ENCODE results near the gene NCEH1. TPM values are rescaled to one million over a fixed set of nuclear protein-coding genes. Genes with fewer than 3 reads are reported as not detected.

Gene NCEH1
- total RNA-seq, 2 donors from 2014 or later: 7.1 to 22.7 TPM

DNA sequence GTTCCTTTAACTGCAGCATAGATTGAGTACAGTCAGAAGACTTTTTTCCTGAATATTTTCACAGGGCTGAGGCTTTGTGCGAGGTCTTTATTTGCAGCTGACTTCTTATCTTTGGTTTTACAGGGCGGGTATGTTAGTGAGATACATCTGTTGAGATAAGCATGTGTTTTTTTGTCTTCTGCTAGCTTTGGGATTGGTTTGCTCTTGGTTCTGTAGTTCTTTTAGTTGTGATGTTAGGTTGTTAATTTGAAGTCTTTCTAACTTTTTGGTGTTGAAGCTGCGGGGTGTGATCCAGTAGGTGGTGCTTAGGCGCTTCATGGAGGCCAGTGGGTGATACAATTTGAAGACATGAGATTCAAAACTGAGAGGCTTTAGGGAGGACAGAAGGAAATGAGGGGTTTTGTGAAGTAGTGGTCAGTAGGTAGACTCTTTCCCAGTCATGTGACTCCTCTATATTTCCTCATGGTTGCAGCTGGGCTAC is 119.7 kb downstream of the NCEH1 start:
- Histone ChIP-seq H3K36me3 (no peaks in the 10 kb centered on the region), H3K4me3 (no peak overlapping the region), H3K27ac (no peak overlapping the region), H3K27me3 (replicated peaks; ENCODE audit: insufficient read depth) (no peaks in the 10 kb centered on the region), H3K4me1 (ENCODE audit: control insufficient read depth in 1 of 2, low read depth in 2 of 2) (peaks cover 15 to 24% of the 10 kb centered on the region in 2 donors), H3K9me3 (no peaks in the 10 kb centered on the region)
- TF ChIP-seq, protein P1, sequence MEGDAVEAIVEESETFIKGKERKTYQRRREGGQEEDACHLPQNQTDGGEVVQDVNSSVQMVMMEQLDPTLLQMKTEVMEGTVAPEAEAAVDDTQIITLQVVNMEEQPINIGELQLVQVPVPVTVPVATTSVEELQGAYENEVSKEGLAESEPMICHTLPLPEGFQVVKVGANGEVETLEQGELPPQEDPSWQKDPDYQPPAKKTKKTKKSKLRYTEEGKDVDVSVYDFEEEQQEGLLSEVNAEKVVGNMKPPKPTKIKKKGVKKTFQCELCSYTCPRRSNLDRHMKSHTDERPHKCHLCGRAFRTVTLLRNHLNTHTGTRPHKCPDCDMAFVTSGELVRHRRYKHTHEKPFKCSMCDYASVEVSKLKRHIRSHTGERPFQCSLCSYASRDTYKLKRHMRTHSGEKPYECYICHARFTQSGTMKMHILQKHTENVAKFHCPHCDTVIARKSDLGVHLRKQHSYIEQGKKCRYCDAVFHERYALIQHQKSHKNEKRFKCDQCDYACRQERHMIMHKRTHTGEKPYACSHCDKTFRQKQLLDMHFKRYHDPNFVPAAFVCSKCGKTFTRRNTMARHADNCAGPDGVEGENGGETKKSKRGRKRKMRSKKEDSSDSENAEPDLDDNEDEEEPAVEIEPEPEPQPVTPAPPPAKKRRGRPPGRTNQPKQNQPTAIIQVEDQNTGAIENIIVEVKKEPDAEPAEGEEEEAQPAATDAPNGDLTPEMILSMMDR (IDR thresholded peaks at IDR 0.05): no peak
- no peak for DNase-seq (ENCODE audit: low spot score)
- ATAC-seq (ENCODE audit: insufficient number of reproducible peaks, low FRiP score, low read depth): no peak

DNA sequence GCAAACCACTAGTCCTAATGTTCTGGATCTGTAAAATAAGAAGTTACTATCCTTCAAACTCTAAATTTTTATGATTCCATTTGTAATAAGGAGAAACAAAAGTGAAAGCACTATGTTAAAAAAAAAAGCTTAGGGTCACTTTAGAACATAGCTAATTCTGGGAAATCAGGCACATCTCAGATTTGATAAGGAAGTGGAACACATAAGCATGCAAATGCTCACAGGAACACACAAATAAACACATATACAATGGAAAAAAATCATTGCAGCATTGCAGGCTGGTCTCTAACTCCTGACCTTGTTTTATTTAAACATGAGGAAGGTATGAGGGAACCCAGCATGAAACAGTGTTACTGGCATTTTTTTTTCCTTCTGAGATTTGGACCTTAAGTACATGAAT is 124.4 kb downstream of the NCEH1 start:
- H3K27me3 ChIP-seq (replicated peaks; ENCODE audit: insufficient read depth): no peaks in the 10 kb centered on the region
- peak overlapping the region; percentile 38 for H3K4me3 ChIP-seq
- peak overlapping the region; percentile 10 to 47 for H3K27ac ChIP-seq
- ATAC-seq (ENCODE audit: insufficient number of reproducible peaks, low FRiP score, low read depth) (peak; percentile 58), DNase-seq (ENCODE audit: low spot score) (no peak)
- peaks cover 5 to 13% of the 10 kb centered on the region in 2 donors for H3K4me1 ChIP-seq (ENCODE audit: control insufficient read depth in 1 of 2, low read depth in 2 of 2)
- no peaks in the 10 kb centered on the region for H3K9me3 ChIP-seq
- TF ChIP-seq, protein P1 (IDR thresholded peaks at IDR 0.05): no peak
- H3K36me3 ChIP-seq: no peaks in the 10 kb centered on the region

DNA sequence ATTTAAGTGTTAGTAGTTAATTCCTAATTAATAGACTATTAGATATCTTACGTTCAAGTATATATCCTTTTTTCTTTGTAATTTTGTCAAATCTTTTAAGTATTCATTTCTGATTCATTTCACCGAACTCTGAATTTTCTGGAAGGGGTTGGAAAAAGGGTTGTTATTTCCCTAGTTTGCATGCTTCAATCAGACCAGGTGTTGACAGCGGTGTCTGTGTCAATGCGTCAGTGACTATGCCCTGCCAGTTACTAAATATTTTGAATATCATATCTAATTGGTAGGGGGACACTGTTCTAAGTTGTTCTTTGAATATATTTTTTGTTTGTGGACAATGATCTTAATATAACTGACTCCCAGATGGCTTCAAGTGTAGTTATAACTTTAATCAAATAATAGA is 124.9 kb downstream of the NCEH1 start:
- Histone ChIP-seq H3K27me3 (replicated peaks; ENCODE audit: insufficient read depth) (no peaks in the 10 kb centered on the region), H3K27ac (no peak overlapping the region), H3K4me3 (no peak overlapping the region), H3K36me3 (no peaks in the 10 kb centered on the region), H3K9me3 (no peaks in the 10 kb centered on the region), H3K4me1 (ENCODE audit: control insufficient read depth in 1 of 2, low read depth in 2 of 2) (peaks cover 5 to 13% of the 10 kb centered on the region in 2 donors)
- DNase-seq (ENCODE audit: low spot score) (no peak), ATAC-seq (ENCODE audit: insufficient number of reproducible peaks, low FRiP score, low read depth) (no peak)
- TF ChIP-seq, protein P1 (IDR thresholded peaks at IDR 0.05): no peak

DNA sequence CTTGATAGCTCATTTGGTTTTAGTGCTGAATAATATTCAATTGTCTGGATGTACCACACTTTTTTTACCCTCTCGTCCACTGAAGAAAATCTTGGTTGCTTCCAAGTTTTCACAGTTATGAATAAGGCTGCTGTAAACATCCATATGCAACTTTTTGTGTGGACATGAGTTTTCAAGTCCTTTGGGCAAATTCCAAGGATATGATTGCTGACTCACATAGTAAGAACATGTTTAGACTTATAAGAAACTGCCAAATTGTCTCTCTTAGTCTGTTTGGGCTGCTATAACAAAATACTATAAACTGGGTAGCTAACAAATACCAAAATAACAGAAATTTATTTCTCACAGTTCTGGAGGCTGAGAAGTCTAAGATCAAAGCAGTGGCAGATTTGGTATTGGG is 128.2 kb downstream of the NCEH1 start:
- Histone ChIP-seq H3K36me3 (no peaks in the 10 kb centered on the region), H3K9me3 (no peaks in the 10 kb centered on the region), H3K27me3 (replicated peaks; ENCODE audit: insufficient read depth) (no peaks in the 10 kb centered on the region), H3K4me3 (no peak overlapping the region), H3K4me1 (ENCODE audit: control insufficient read depth in 1 of 2, low read depth in 2 of 2) (peaks cover 5 to 13% of the 10 kb centered on the region in 2 donors), H3K27ac (no peak overlapping the region)
- TF ChIP-seq, protein P1 (IDR thresholded peaks at IDR 0.05): no peak
- ATAC-seq (ENCODE audit: insufficient number of reproducible peaks, low FRiP score, low read depth): no peak
- no peak for DNase-seq (ENCODE audit: low spot score)

DNA sequence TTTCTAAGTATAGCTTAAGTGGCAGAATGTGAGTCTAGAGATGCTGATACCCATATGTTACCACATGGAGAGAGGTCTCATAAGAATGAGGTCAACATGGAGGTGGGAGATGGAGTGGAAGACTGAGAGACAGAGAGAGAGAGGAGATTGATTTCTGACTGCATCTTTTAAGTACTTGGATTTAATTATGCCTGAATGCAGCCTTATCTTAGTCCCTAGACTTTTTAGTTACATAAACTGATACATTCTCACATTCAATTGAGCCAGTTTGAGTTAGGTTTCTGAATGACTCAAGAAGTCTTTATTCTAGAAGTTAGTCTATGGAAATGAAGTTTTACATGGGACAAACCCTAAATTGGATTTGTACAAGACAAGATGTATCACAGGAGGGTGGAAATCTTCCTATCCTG is 129.1 kb downstream of the NCEH1 start:
- Histone ChIP-seq H3K36me3 (no peaks in the 10 kb centered on the region), H3K27me3 (replicated peaks; ENCODE audit: insufficient read depth) (no peaks in the 10 kb centered on the region), H3K9me3 (no peaks in the 10 kb centered on the region), H3K4me3 (no peak overlapping the region), H3K27ac (no peak overlapping the region), H3K4me1 (ENCODE audit: control insufficient read depth in 1 of 2, low read depth in 2 of 2) (peaks cover 2 to 11% of the 10 kb centered on the region in 2 donors)
- DNase-seq (ENCODE audit: low spot score): no peak
- TF ChIP-seq, protein P1 (IDR thresholded peaks at IDR 0.05): no peak
- ATAC-seq (ENCODE audit: insufficient number of reproducible peaks, low FRiP score, low read depth): no peak
